Myocyte (in vitro differentiated cells): ENCODE measurements around the gene NDEL1. TPM values are rescaled to one million over a fixed set of nuclear protein-coding genes. Genes with fewer than 3 reads are reported as not detected.

ENCODE experiments used
- DNase-seq: peaks from one replicate; pipeline ENCODE4 v3.0.0-alpha.2; 2012; ENCODE audit warnings: low read depth
- total RNA-seq: library from RNA; depleted of rRNA; stranded (reverse); fragments of >200 nt; gene quantifications from 2 replicates; pipeline ENCODE4 v1.2.3, GENCODE V29; 2014

NDEL1 gene
- total RNA-seq, 1 donor from 2014 or later, result 74.7 TPM

- DNase-seq, result no peak
These were observed 22.4 kb upstream of the NDEL1 start for GRCh38 chr17:8413328-8413727.

GRCh38 chr17:8413938-8414337 is 21.7 kb upstream of the NDEL1 start:
- no peak for DNase-seq

- DNase-seq, result peak; percentile 64
These were observed 17.9 kb upstream of the NDEL1 start for GRCh38 chr17:8417806-8418205.

- DNase-seq, result no peak
These were observed 17.2 kb upstream of the NDEL1 start for GRCh38 chr17:8418471-8418870.

- no peak for DNase-seq
These were observed 16.4 kb upstream of the NDEL1 start for GRCh38 chr17:8419305-8419704.

GRCh38 chr17:8420041-8420934 is 15.4 kb upstream of the NDEL1 start:
- peak; percentile 91 for DNase-seq

- DNase-seq, result peak; percentile 57
These were observed 14.1 kb upstream of the NDEL1 start for GRCh38 chr17:8421571-8421970.

- DNase-seq, result peak; percentile 78
These were observed 9.5 kb upstream of the NDEL1 start for GRCh38 chr17:8426094-8426720.

GRCh38 chr17:8426802-8427201 is 8.9 kb upstream of the NDEL1 start:
- DNase-seq, result no peak

- peak; percentile 24 for DNase-seq
These were observed 4.7 kb upstream of the NDEL1 start for GRCh38 chr17:8430966-8431365.

GRCh38 chr17:8436169-8436843 is 622 bp downstream of the NDEL1 start:
- peak; percentile 65 for DNase-seq

- DNase-seq, result peak; percentile 9
These were observed 1.1 kb downstream of the NDEL1 start for GRCh38 chr17:8436844-8437171.

GRCh38 chr17:8438441-8438840 is 2.8 kb downstream of the NDEL1 start:
- DNase-seq, result peak; percentile 28

GRCh38 chr17:8439681-8440080 is 4.0 kb downstream of the NDEL1 start:
- no peak for DNase-seq

- no peak for DNase-seq
These were observed 6.0 kb downstream of the NDEL1 start for GRCh38 chr17:8441690-8442089.

- no peak for DNase-seq
These were observed 6.6 kb downstream of the NDEL1 start for GRCh38 chr17:8442310-8442709.

- DNase-seq, result no peak
These were observed 8.1 kb downstream of the NDEL1 start for GRCh38 chr17:8443756-8444155.

- no peak for DNase-seq
These were observed 8.8 kb downstream of the NDEL1 start for GRCh38 chr17:8444494-8444893.

- DNase-seq, result no peak
These were observed 9.9 kb downstream of the NDEL1 start for GRCh38 chr17:8445536-8445935.

GRCh38 chr17:8447799-8448198 is 12.1 kb downstream of the NDEL1 start:
- DNase-seq, result no peak

- no peak for DNase-seq
These were observed 12.6 kb downstream of the NDEL1 start for GRCh38 chr17:8448310-8448709.

- DNase-seq, result no peak
These were observed 16.4 kb downstream of the NDEL1 start for GRCh38 chr17:8451933-8452614.
